Right ventricle myocardium inferior (tissue), 1 donor: ENCODE data around the gene ECSIT. TPM values are rescaled to one million over a fixed set of nuclear protein-coding genes. Genes with fewer than 3 reads are reported as not detected.
"Not testable (repeated sequence)": the region's sequence is repeated elsewhere in the genome, so short reads cannot be mapped to it uniquely, and the experiment has no call there.

Source experiments
- ATAC-seq: fragments of 200-7000 bp; cut with Tn5 transposase; one replicate; pipeline ENCODE4 v1.9.1; 2020; ENCODE audit warnings: mild to moderate bottlenecking, moderate library complexity
- DNase-seq: peaks from one replicate; pipeline ENCODE4 v3.0.0; 2021; ENCODE audit errors: missing footprints
- intact Hi-C: fragments of 100-400 bp; cut with DNase I; formaldehyde crosslinking; loops from one replicate; pipeline ENCODE4 v1.11.0; 2022
- microRNA-seq: library from miRNA; unstranded; fragments of <30 nt; microRNA quantifications from one replicate; pipeline ENCODE4 v1.2.0, GENCODE V29; 2020
- total RNA-seq: library from RNA; stranded (reverse); fragmentation: NEBNext Ultra II Directional; extraction: Animal tissue kit (Norgen Biotek cat#: 25700); gene quantifications from one replicate; pipeline ENCODE4 v1.2.1, GENCODE V29; 2021
- donor health status: DM: no; HTN: yes; CAD: no; lungs with severe emphysema.

The ECSIT gene
- total RNA-seq, 1 donor from 2014 or later, result 172 TPM

DNA sequence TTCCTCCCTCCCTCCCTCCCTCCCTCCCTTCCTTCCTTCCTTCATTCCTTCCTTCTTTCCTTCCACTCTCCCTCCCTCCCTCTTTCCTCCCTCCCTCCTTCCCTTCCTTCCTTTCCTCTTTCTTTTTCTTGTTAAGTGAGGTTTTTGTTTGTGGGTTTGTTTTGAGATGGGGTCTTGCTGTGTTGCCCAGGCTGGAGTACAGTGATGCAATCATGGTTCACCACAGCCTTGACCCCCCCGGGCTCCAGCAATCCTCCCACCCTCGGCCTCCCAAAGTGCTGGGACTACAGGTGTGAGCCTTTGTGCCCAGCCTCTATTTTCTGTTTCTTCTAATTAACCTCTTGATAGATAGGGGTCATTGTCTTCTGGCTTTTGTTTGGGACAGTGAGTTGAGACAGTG is 67.5 kb downstream of the ECSIT start:
- DNase-seq (no peak), ATAC-seq (no peak)
- intact Hi-C loops, result no loop called here

DNA sequence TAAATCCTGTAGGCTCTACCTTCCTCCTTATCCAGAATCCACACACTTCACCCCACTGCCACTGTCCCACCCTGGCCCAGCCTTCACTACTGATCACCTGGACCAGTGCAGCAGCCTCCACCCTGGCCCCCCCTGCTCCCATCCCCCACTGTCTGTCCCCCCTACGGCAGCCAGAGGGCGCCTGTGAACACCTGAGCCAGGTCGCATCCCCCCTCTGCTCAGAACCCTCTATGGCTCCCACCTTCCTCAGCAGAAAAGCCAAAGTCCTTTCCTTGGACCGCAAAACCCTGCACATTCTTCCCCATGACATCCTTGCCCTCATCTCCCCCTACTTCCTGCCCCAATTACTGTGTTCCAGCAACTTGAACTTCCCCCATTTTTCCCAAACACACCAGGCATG is 68.7 kb downstream of the ECSIT start:
- DNase-seq (no peak), ATAC-seq (no peak)
- intact Hi-C loops, result no loop called here

DNA sequence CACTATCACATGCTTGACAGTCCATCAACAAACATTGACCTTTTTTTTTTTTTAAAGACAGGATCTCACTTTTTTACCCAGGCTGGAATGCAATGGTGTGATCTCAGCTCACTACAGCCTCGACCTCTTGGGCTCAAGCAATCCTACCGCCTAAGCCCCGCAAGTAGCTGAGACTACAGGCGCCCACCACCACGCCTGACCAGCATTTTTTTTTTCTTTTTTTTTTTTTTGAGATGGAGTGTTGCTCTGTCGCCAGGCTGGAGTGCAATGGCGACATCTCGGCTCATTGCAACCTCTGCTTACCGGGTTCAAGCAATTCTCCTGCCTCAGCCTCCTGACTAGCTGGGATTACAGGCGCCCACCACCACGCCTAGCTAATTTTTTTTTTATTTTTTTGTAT is 70.0 kb downstream of the ECSIT start:
- ATAC-seq, intact Hi-C loops, DNase-seq: not testable (repeated sequence)

DNA sequence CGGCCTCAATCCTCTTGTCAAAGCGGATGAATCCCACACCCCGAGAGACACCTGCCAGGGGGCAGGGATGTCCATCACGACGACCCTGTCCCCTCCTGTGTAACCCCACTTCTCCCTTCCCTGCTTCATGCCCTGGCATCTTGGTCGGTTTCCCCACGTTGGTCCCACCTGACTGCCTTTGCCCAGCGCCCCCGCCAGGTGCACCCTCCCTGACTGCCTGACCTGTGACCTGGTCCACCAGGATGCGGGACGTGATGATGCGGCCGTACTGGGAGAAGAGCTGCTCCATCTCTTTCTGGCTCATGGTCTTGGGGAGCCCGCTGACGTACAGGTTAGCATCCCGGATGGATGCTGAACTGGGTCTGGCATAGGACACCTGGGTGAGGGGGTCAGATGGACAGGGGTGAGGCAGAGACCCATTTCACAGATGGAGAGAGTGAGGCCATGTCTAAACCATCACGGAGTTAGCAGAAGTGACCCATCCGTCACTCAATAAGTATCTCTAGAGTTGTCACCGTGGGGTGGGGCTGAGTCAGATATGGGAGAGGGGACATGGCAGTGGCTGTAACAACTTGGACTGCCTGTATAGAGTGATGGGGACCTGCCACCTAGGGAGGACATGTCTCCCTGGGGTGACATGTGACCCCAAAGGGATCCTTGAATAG is 70.6 kb downstream of the ECSIT start:
- no peak for DNase-seq
- intact Hi-C loops, result no loop called here
- ATAC-seq, result no peak

DNA sequence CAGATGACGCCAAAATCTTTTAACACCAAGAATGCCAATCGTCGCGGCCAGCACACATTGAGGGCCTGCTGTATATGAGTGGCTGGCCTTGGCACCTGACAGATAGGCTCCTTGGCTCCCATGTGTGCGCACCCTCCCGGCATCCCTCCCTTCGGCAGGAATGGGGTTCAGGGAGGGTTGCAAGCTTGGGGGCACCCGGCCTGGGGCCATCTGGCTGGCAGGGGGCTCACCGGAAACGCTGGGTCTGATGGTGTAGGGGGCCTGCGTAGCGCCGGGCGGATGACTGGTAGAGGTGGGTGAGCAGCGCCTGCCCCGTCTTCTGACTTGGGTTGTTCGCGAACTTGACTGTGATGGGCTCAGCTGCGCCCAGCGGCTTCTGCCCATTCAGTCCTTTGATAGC is 71.1 kb downstream of the ECSIT start:
- intact Hi-C loops, result no loop called here
- ATAC-seq (no peak), DNase-seq (no peak)

DNA sequence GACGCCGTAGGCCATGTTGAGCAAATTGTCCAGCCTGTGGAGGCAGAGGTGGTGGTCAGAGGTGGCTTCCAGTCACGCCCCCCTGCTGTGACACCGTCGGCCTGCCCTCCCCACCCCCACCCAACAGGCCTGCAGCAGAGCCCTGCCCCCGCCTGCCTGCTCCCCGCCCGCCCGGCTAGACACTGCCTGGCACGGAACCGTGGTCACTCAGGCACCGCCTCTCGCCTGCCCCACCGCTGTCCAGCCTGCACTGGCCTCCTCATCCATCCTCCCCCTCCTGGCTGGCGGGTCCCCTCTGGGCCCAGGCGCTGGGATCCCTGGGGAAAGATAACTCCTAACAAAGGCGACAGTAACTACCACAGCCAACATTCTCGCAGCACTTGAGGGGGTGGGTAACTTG is 71.8 kb downstream of the ECSIT start:
- intact Hi-C loops, result no loop called here
- DNase-seq (no peak), ATAC-seq (no peak)

DNA sequence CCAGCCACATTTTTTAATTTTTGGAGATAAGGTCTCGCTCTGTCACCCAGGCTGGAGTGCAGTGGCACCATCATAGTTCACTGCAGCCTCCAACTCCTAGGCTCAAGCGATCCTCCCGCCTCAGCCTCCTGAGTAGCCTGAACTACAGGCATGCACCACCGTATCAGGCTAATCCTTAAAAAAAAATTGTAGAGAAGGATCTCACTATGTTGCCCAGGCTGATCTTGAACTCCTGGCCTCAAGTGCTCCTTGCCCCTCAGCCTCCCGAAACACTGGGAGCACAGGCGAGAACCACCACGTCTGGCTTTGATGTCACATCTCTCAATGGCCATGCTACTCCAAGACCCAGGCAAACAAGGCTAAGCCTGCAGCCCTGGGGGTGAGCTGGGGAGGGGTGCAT is 72.3 kb downstream of the ECSIT start:
- intact Hi-C loops, result no loop called here
- ATAC-seq (no peak), DNase-seq (no peak)

Small RNAs within 50 kb of the gene (microRNA-seq; reads per million reads assigned to microRNA genes)
- not detected for gene MIR7974

Other genes starting within 250 kb of the ECSIT start
- gene TSPAN16, start 233.0 kb downstream of the ECSIT start, total RNA-seq, result not detected
- gene RAB3D, start 189.5 kb downstream of the ECSIT start, total RNA-seq, result 9.4 TPM
- gene TMEM205, start 182.9 kb downstream of the ECSIT start, total RNA-seq, result 106 TPM
- 17.1 TPM for gene CCDC159, start 182.6 kb downstream of the ECSIT start, total RNA-seq
- gene PLPPR2, start 173.7 kb downstream of the ECSIT start, total RNA-seq, result 17.7 TPM
- 1.9 TPM for gene SWSAP1, start 154.5 kb downstream of the ECSIT start, total RNA-seq
- 8.4 TPM for gene EPOR, start 144.8 kb downstream of the ECSIT start, total RNA-seq
- gene RGL3, start 109.8 kb downstream of the ECSIT start, total RNA-seq, result 10.5 TPM
- 0.68 TPM for gene ODAD3, start 94.0 kb downstream of the ECSIT start, total RNA-seq
- 123 TPM for gene PRKCSH, start 93.5 kb downstream of the ECSIT start, total RNA-seq
- 0.35 TPM for gene ELAVL3, start 48.1 kb downstream of the ECSIT start, total RNA-seq
- 4.8 TPM for gene ZNF653, start 23.3 kb downstream of the ECSIT start, total RNA-seq
- gene CNN1, start 9.7 kb upstream of the ECSIT start, total RNA-seq, result 174 TPM
- gene ELOF1, start 30.1 kb upstream of the ECSIT start, total RNA-seq, result 33.5 TPM
- gene ACP5, start 48.5 kb upstream of the ECSIT start, total RNA-seq, result 2.3 TPM
- 4.9 TPM for gene ZNF627, start 68.3 kb upstream of the ECSIT start, total RNA-seq
- 4.2 TPM for gene ZNF823, start 209.8 kb upstream of the ECSIT start, total RNA-seq
- 4.2 TPM for gene ZNF441, start 237.9 kb upstream of the ECSIT start, total RNA-seq